Activated naive CD8-positive, alpha-beta T cell treated with anti-CD3 and anti-CD28 coated beads for 36 hours (primary cell): ENCODE data around the gene SPTLC3. TPM values are rescaled to one million over a fixed set of nuclear protein-coding genes. Genes with fewer than 3 reads are reported as not detected.

ENCODE experiments used
- DNase-seq: peaks from one replicate; pipeline ENCODE4 v3.0.0; 2021
- H3K27ac Mint-ChIP-seq: one replicate; pipeline ENCODE4 v1.8.0; 2022; ENCODE audit warnings: mild to moderate bottlenecking, moderate library complexity, mixed read lengths
- H3K27me3 Mint-ChIP-seq: one replicate; pipeline ENCODE4 v1.8.0; 2022; ENCODE audit warnings: mild to moderate bottlenecking, mixed read lengths
- H3K36me3 Mint-ChIP-seq: one replicate; pipeline ENCODE4 v1.8.0; 2021; ENCODE audit warnings: mild to moderate bottlenecking, mixed read lengths
- H3K4me1 Mint-ChIP-seq: one replicate; pipeline ENCODE4 v1.8.0; 2021; ENCODE audit warnings: mixed read lengths
- H3K4me3 Mint-ChIP-seq: one replicate; pipeline ENCODE4 v1.8.0; 2022; ENCODE audit warnings: mild to moderate bottlenecking, moderate library complexity, mixed read lengths
- H3K9me3 Mint-ChIP-seq: one replicate; pipeline ENCODE4 v1.8.0; 2022; ENCODE audit warnings: mixed read lengths
- total RNA-seq, 2 experiments: library from RNA; stranded (reverse); gene quantifications; one replicate each; pipeline ENCODE4 v1.2.3, GENCODE V29; 2021

Gene SPTLC3
- total RNA-seq, 2 experiments from 2014 or later: 0.76 to 1.7 TPM

GRCh38 chr20:13117200-13117599 is 108.4 kb downstream of the SPTLC3 start:
- no peak for DNase-seq
- Mint-ChIP-seq H3K36me3 (no peaks in the 10 kb centered on the region), H3K27me3 (no peaks in the 10 kb centered on the region), H3K9me3 (no peaks in the 10 kb centered on the region), H3K4me3 (no peak overlapping the region), H3K4me1 (no peaks in the 10 kb centered on the region), H3K27ac (no peak overlapping the region)

- no peak for DNase-seq
- no peak overlapping the region for H3K27ac Mint-ChIP-seq
- H3K36me3 Mint-ChIP-seq: no peaks in the 10 kb centered on the region
These were observed 109.9 kb downstream of the SPTLC3 start for GRCh38 chr20:13118676-13119075.

DNA sequence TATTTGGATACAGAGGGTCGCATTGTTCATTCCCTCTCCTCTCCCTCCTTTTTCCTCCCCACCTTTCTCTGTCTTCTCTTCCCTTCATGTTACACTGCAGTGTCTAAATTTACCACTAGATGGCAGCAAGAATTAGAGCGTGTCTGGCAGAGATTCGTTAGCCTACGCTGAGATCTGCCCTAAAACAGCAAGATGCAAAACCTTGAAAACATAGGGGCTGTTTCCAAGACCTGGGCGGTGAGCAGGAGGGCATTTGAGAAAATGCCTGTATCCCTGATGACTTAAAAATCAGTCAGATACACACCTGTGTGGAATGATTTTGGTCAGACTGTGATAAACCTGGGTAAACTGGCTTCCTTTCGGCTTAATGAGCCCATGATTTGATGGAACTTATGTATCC is 110.8 kb downstream of the SPTLC3 start:
- H3K27ac Mint-ChIP-seq: no peak overlapping the region
- H3K9me3 Mint-ChIP-seq: no peaks in the 10 kb centered on the region
- H3K27me3 Mint-ChIP-seq: no peaks in the 10 kb centered on the region
- H3K4me1 Mint-ChIP-seq: no peaks in the 10 kb centered on the region
- no peak overlapping the region for H3K4me3 Mint-ChIP-seq
- peak; percentile 11 for DNase-seq
- H3K36me3 Mint-ChIP-seq: no peaks in the 10 kb centered on the region

More at GRCh38 chr20:13118676-13119075, 109.9 kb downstream of the SPTLC3 start:
- Mint-ChIP-seq H3K4me1 (no peaks in the 10 kb centered on the region), H3K27me3 (no peaks in the 10 kb centered on the region), H3K9me3 (no peaks in the 10 kb centered on the region), H3K4me3 (no peak overlapping the region)

GRCh38 chr20:13120471-13120870 is 111.7 kb downstream of the SPTLC3 start:
- Mint-ChIP-seq H3K36me3 (no peaks in the 10 kb centered on the region), H3K9me3 (no peaks in the 10 kb centered on the region), H3K27me3 (no peaks in the 10 kb centered on the region), H3K27ac (no peak overlapping the region), H3K4me1 (no peaks in the 10 kb centered on the region), H3K4me3 (no peak overlapping the region)
- DNase-seq: no peak

DNA sequence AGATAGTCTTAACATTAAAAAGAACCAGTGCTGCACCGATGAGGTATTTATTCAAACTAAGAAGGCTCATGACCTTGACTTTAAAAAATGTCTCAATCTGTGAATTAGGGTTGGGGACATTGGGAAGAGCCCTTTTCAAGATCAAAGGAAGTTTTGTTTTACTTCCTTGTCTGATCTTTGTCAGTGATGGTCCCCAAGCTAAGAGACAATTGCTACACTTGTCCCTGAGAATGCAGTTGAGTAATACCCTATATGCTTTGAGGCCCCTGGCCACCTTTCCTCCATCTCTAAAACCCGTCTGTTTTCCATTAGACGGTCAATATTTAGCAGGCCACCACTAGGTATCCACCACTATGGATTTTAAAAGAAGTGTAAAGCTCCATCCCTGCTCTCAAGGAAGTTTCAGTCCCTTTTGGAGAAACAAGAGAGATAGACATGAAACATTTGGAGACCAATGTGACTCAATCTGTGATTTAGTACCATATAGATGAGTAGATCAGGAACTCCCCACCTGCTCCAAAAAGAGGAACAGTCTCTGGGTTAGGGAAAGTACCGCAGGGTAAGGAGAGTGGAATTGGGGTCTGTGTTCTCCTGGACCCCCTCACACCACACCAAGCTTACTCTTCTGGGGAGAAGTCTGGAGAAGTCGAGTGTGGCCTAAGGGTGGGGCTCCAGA is 113.2 kb downstream of the SPTLC3 start:
- H3K4me1 Mint-ChIP-seq: no peaks in the 10 kb centered on the region
- H3K36me3 Mint-ChIP-seq: no peaks in the 10 kb centered on the region
- DNase-seq: no peak
- H3K27me3 Mint-ChIP-seq: no peaks in the 10 kb centered on the region
- no peak overlapping the region for H3K4me3 Mint-ChIP-seq
- H3K27ac Mint-ChIP-seq: no peak overlapping the region
- H3K9me3 Mint-ChIP-seq: no peaks in the 10 kb centered on the region

DNA sequence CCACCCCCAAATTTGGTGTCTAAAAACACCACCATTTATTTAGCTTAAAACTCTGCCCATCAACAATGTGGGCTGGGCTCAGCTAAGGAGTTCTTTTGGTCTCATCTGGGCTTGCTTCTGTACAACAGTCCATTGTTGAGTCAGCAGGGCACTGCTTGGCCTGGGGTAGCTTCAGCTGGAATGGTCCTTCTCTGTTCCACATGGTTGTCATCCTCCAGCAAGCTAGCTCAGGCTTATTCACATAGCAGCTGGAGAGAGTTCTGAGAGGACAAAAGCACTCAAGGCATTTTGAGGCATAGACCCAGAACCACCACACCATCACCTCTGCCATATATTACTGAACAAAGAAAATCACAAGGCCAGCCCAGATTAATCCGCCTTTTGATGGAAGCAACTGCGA is 116.7 kb downstream of the SPTLC3 start:
- no peak for DNase-seq
- Mint-ChIP-seq H3K27me3 (no peaks in the 10 kb centered on the region), H3K4me3 (no peak overlapping the region), H3K36me3 (no peaks in the 10 kb centered on the region), H3K27ac (no peak overlapping the region), H3K4me1 (no peaks in the 10 kb centered on the region), H3K9me3 (no peaks in the 10 kb centered on the region)

- H3K4me1 Mint-ChIP-seq: no peaks in the 10 kb centered on the region
- no peak for DNase-seq
- no peak overlapping the region for H3K4me3 Mint-ChIP-seq
- no peaks in the 10 kb centered on the region for H3K36me3 Mint-ChIP-seq
- H3K9me3 Mint-ChIP-seq: no peaks in the 10 kb centered on the region
- H3K27me3 Mint-ChIP-seq: no peaks in the 10 kb centered on the region
- H3K27ac Mint-ChIP-seq: no peak overlapping the region
These were observed 119.4 kb downstream of the SPTLC3 start for GRCh38 chr20:13128173-13128572.

- no peaks in the 10 kb centered on the region for H3K4me1 Mint-ChIP-seq
- H3K27me3 Mint-ChIP-seq: no peaks in the 10 kb centered on the region
- no peaks in the 10 kb centered on the region for H3K9me3 Mint-ChIP-seq
- no peak overlapping the region for H3K27ac Mint-ChIP-seq
- H3K4me3 Mint-ChIP-seq: no peak overlapping the region
- H3K36me3 Mint-ChIP-seq: no peaks in the 10 kb centered on the region
- DNase-seq: no peak
These were observed 121.4 kb downstream of the SPTLC3 start for GRCh38 chr20:13130061-13130706.

- H3K4me1 Mint-ChIP-seq: no peaks in the 10 kb centered on the region
- no peaks in the 10 kb centered on the region for H3K36me3 Mint-ChIP-seq
- H3K4me3 Mint-ChIP-seq: no peak overlapping the region
- H3K27ac Mint-ChIP-seq: no peak overlapping the region
- no peaks in the 10 kb centered on the region for H3K27me3 Mint-ChIP-seq
- no peaks in the 10 kb centered on the region for H3K9me3 Mint-ChIP-seq
- no peak for DNase-seq
These were observed 121.9 kb downstream of the SPTLC3 start for GRCh38 chr20:13130707-13131103.

- Mint-ChIP-seq H3K4me1 (no peaks in the 10 kb centered on the region), H3K36me3 (no peaks in the 10 kb centered on the region), H3K27ac (no peak overlapping the region), H3K4me3 (no peak overlapping the region), H3K27me3 (no peaks in the 10 kb centered on the region), H3K9me3 (no peaks in the 10 kb centered on the region)
- no peak for DNase-seq
These were observed 122.9 kb downstream of the SPTLC3 start for GRCh38 chr20:13131688-13132087.

GRCh38 chr20:13139459-13140150 is 130.8 kb downstream of the SPTLC3 start:
- H3K4me1 Mint-ChIP-seq: peaks cover 3% of the 10 kb centered on the region
- DNase-seq: no peak
- no peak overlapping the region for H3K4me3 Mint-ChIP-seq
- no peak overlapping the region for H3K27ac Mint-ChIP-seq
- no peaks in the 10 kb centered on the region for H3K27me3 Mint-ChIP-seq
- no peaks in the 10 kb centered on the region for H3K36me3 Mint-ChIP-seq
- H3K9me3 Mint-ChIP-seq: no peaks in the 10 kb centered on the region

GRCh38 chr20:13140201-13140600 is 131.4 kb downstream of the SPTLC3 start:
- H3K36me3 Mint-ChIP-seq: no peaks in the 10 kb centered on the region
- peaks cover 3% of the 10 kb centered on the region for H3K4me1 Mint-ChIP-seq
- H3K4me3 Mint-ChIP-seq: no peak overlapping the region
- no peak for DNase-seq
- peaks cover 4% of the 10 kb centered on the region for H3K27me3 Mint-ChIP-seq
- H3K9me3 Mint-ChIP-seq: no peaks in the 10 kb centered on the region
- H3K27ac Mint-ChIP-seq: no peak overlapping the region

DNA sequence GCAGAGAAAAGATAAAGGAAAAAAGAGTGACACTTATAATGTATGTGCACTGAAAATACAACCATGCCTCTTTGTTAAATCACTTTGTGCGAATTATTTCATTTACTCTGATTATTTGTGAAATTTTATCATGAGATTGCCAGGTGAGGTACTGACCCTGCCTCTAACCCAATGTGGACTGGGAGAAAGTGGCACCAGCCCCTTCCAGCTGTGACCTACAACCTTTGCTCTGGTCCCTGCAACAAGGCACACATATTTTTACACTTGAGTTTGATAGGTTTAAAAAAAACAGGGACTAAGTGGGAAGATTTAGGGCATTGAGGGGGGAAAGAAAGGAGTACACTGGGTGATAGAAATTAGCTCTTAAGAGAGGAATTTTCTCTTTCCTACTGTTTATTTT is 132.0 kb downstream of the SPTLC3 start:
- Mint-ChIP-seq H3K9me3 (no peaks in the 10 kb centered on the region), H3K36me3 (no peaks in the 10 kb centered on the region), H3K27me3 (peaks cover 5% of the 10 kb centered on the region), H3K4me1 (peaks cover 3% of the 10 kb centered on the region), H3K27ac (no peak overlapping the region), H3K4me3 (no peak overlapping the region)
- no peak for DNase-seq

GRCh38 chr20:13141546-13141945 is 132.8 kb downstream of the SPTLC3 start:
- H3K27ac Mint-ChIP-seq: no peak overlapping the region
- no peaks in the 10 kb centered on the region for H3K9me3 Mint-ChIP-seq
- no peak overlapping the region for H3K4me3 Mint-ChIP-seq
- H3K36me3 Mint-ChIP-seq: no peaks in the 10 kb centered on the region
- DNase-seq: no peak
- peaks cover 3% of the 10 kb centered on the region for H3K4me1 Mint-ChIP-seq
- peaks cover 5% of the 10 kb centered on the region for H3K27me3 Mint-ChIP-seq

DNA sequence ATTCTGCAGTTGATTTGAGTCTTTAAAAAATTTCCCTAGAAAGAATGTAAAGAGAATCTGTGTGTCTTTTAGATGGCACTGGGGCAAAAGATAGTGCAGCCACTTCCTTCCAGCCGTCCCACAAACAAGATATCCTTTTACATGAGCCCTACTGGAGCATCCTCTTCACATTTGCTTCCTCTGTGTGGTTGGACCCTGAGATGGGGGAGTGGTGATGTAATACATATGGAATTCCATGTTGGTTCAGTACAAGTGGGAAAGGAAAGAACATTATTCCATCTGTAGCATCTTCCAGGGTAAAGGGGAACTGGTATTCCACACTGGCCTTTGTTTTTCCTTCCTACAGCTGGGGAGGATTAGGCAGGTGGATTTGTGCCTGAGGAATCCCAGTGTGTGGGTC is 133.4 kb downstream of the SPTLC3 start:
- no peak overlapping the region for H3K4me3 Mint-ChIP-seq
- H3K36me3 Mint-ChIP-seq: no peaks in the 10 kb centered on the region
- no peaks in the 10 kb centered on the region for H3K9me3 Mint-ChIP-seq
- peaks cover 5% of the 10 kb centered on the region for H3K27me3 Mint-ChIP-seq
- H3K4me1 Mint-ChIP-seq: peaks cover 3% of the 10 kb centered on the region
- H3K27ac Mint-ChIP-seq: no peak overlapping the region
- no peak for DNase-seq
